H9 (cell line): Measurements from ENCODE around the gene WSB1. TPM values are rescaled to one million over a fixed set of nuclear protein-coding genes. Genes with fewer than 3 reads are reported as not detected.

Experiments used
- DNase-seq: peaks from one replicate; pipeline ENCODE4 v3.0.0-alpha.2; 2017
- H2AFZ ChIP-seq: one replicate; pipeline ENCODE4 v1.6.1; 2013; ENCODE audit warnings: mild to moderate bottlenecking, low read length, control low read depth, moderate library complexity
- H2AK5ac ChIP-seq: 2 replicates; pipeline ENCODE4 v1.6.1; 2013; ENCODE audit warnings: low read length, control low read depth, mixed read lengths; ENCODE audit not compliant: insufficient read length
- H2BK120ac ChIP-seq: one replicate; pipeline ENCODE4 v1.6.1; 2013; ENCODE audit warnings: low read depth, mild to moderate bottlenecking, low read length, control low read depth, inconsistent platforms; ENCODE audit not compliant: poor library complexity, severe bottlenecking
- H2BK12ac ChIP-seq: 2 replicates; pipeline ENCODE4 v1.6.1; 2013; ENCODE audit warnings: low read length, control low read depth, mixed read lengths, low read depth; ENCODE audit not compliant: insufficient read length
- H2BK15ac ChIP-seq: 2 replicates; pipeline ENCODE4 v1.6.1; 2013; ENCODE audit warnings: low read depth, low read length, control low read depth
- H2BK20ac ChIP-seq: one replicate; pipeline ENCODE4 v1.6.1; 2013; ENCODE audit warnings: low read depth, mild to moderate bottlenecking, low read length, control low read depth, inconsistent platforms; ENCODE audit not compliant: poor library complexity, severe bottlenecking
- H2BK5ac ChIP-seq: 2 replicates; pipeline ENCODE4 v1.6.1; 2013; ENCODE audit warnings: low read length, control low read depth, mixed read lengths; ENCODE audit not compliant: insufficient read length
- H3K14ac ChIP-seq: 2 replicates; pipeline ENCODE4 v1.6.1; 2013; ENCODE audit warnings: low read length, control low read depth; ENCODE audit not compliant: insufficient read depth
- H3K18ac ChIP-seq: 2 replicates; pipeline ENCODE4 v1.6.1; 2013; ENCODE audit warnings: low read depth, mild to moderate bottlenecking, mixed read lengths, low read length, control low read depth; ENCODE audit not compliant: insufficient read length
- H3K23ac ChIP-seq: 2 replicates; pipeline ENCODE4 v1.6.1; 2013; ENCODE audit warnings: low read length, control low read depth, mixed read lengths, low read depth; ENCODE audit not compliant: insufficient read length
- H3K23me2 ChIP-seq: 2 replicates; pipeline ENCODE4 v1.6.1; 2013; ENCODE audit warnings: low read depth, mild to moderate bottlenecking, mixed read lengths, low read length, control low read depth; ENCODE audit not compliant: insufficient read length, poor library complexity, severe bottlenecking
- H3K27ac ChIP-seq: 2 replicates; pipeline ENCODE4 v1.5.1; 2013; ENCODE audit warnings: low read length, control low read depth, mixed read lengths, low read depth; ENCODE audit not compliant: insufficient read length
- H3K27me3 ChIP-seq: 2 replicates; pipeline ENCODE4 v1.6.1; 2013; ENCODE audit warnings: low read length, control low read depth, inconsistent platforms; ENCODE audit not compliant: insufficient read depth
- H3K4ac ChIP-seq: 2 replicates; pipeline ENCODE4 v1.6.1; 2013; ENCODE audit warnings: low read depth, mild to moderate bottlenecking, control low read depth, inconsistent platforms, low read length, moderate library complexity
- H3K4me1 ChIP-seq: 2 replicates; pipeline ENCODE4 v1.6.1; 2013; ENCODE audit warnings: low read length, control low read depth, inconsistent platforms; ENCODE audit not compliant: insufficient read depth
- H3K4me2 ChIP-seq: 2 replicates; pipeline ENCODE4 v1.6.1; 2013; ENCODE audit warnings: low read length, control low read depth, mixed read lengths; ENCODE audit not compliant: insufficient read length, insufficient read depth
- H3K56ac ChIP-seq: 2 replicates; pipeline ENCODE4 v1.6.1; 2013; ENCODE audit warnings: low read depth, mild to moderate bottlenecking, mixed read lengths, low read length, control low read depth; ENCODE audit not compliant: insufficient read length
- H3K79me1 ChIP-seq: 2 replicates; pipeline ENCODE4 v1.6.1; 2013; ENCODE audit warnings: low read depth, mild to moderate bottlenecking, moderate library complexity, low read length, control low read depth, inconsistent platforms; ENCODE audit not compliant: insufficient read depth, poor library complexity, severe bottlenecking
- H3K79me2 ChIP-seq: 2 replicates; pipeline ENCODE4 v1.6.1; 2013; ENCODE audit warnings: low read length, control low read depth, inconsistent platforms; ENCODE audit not compliant: insufficient read depth
- H3K9ac ChIP-seq: 2 replicates; pipeline ENCODE4 v1.6.1; 2013; ENCODE audit warnings: low read length, control low read depth, mixed read lengths; ENCODE audit not compliant: insufficient read length; ENCODE audit errors: extremely low read depth
- H3K9me3 ChIP-seq: one replicate; pipeline ENCODE4 v1.6.1; 2013; ENCODE audit warnings: low read depth, low read length, inconsistent platforms; ENCODE audit not compliant: control insufficient read depth
- H3T11ph ChIP-seq: one replicate; pipeline ENCODE4 v1.6.1; 2013; ENCODE audit warnings: mild to moderate bottlenecking, low read length, control low read depth, inconsistent platforms
- H4K20me1 ChIP-seq: one replicate; pipeline ENCODE4 v1.6.1; 2013; ENCODE audit not compliant: control insufficient read depth, insufficient read length, insufficient read depth
- H4K5ac ChIP-seq: 2 replicates; pipeline ENCODE4 v1.6.1; 2013; ENCODE audit warnings: low read depth, mild to moderate bottlenecking, mixed read lengths, low read length, control low read depth; ENCODE audit not compliant: insufficient read length
- H4K8ac ChIP-seq: replicated peaks from 2 replicates; pipeline ENCODE4 v1.6.1; 2013; ENCODE audit warnings: low read length, control low read depth, mixed read lengths, low read depth; ENCODE audit not compliant: insufficient read length
- H4K91ac ChIP-seq: 2 replicates; pipeline ENCODE4 v1.6.1; 2013; ENCODE audit warnings: low read depth, mild to moderate bottlenecking, moderate library complexity, mixed read lengths, low read length, control low read depth; ENCODE audit not compliant: insufficient read length
- H3K27ac Mint-ChIP-seq, 3 experiments: 2 replicates in 2 of 3; 3 replicates in 1 of 3; pipeline ENCODE4 v1.8.0; 2020 to 2021; ENCODE audit warnings: mixed read lengths in 3 of 3, mild to moderate bottlenecking in 1 of 3, moderate library complexity in 1 of 3
- H3K27me3 Mint-ChIP-seq: 2 replicates; pipeline ENCODE4 v1.8.0; 2021; ENCODE audit warnings: low read depth, mild to moderate bottlenecking, moderate library complexity, mixed read lengths
- H3K36me3 Mint-ChIP-seq, 3 experiments: 2 replicates in 2 of 3; 3 replicates in 1 of 3; pipeline ENCODE4 v1.8.0; 2020 to 2021; ENCODE audit warnings: low read depth in 3 of 3, mixed read lengths in 3 of 3; ENCODE audit not compliant: insufficient read depth in 1 of 3
- H3K4me1 Mint-ChIP-seq, 2 experiments: 2 replicates each; pipeline ENCODE4 v1.8.0; 2020; ENCODE audit warnings: mixed read lengths in 2 of 2
- H3K4me3 Mint-ChIP-seq, 2 experiments: 2 replicates in 1 of 2; 3 replicates in 1 of 2; pipeline ENCODE4 v1.8.0; 2020 to 2021; ENCODE audit warnings: mild to moderate bottlenecking in 2 of 2, mixed read lengths in 2 of 2, moderate library complexity in 1 of 2
- H3K9me3 Mint-ChIP-seq, 2 experiments: 2 replicates in 1 of 2; 3 replicates in 1 of 2; pipeline ENCODE4 v1.8.0; 2020; ENCODE audit warnings: mild to moderate bottlenecking in 2 of 2, mixed read lengths in 2 of 2, moderate library complexity in 1 of 2
- CTCF ChIP-seq: fragments of 200-600 bp; sonication (generic); conservative IDR thresholded peaks from 3 replicates; pipeline ENCODE4 v1.8.0; 2021; ENCODE audit warnings: antibody characterized with exemption, mild to moderate bottlenecking
- total RNA-seq: library from RNA; stranded (reverse); gene quantifications from 2 replicates; pipeline ENCODE4 v1.2.1, GENCODE V29; 2021

Gene WSB1
- total RNA-seq, 1 experiment from 2014 or later = 187 TPM

GRCh38 chr17:27283060-27283459, 10.9 kb upstream of the WSB1 start:
- no peak overlapping the region for H4K5ac ChIP-seq
- no peak overlapping the region for H2BK12ac ChIP-seq
- TF ChIP-seq CTCF = no peak
- H3K27ac ChIP-seq = no peak overlapping the region
- no peak overlapping the region for H3T11ph ChIP-seq
- H2BK20ac ChIP-seq = no peak overlapping the region
- H3K27me3 Mint-ChIP-seq = no peaks in the 10 kb centered on the region
- H3K18ac ChIP-seq = no peak overlapping the region
- no peaks in the 10 kb centered on the region for H3K27me3 ChIP-seq
- H3K79me2 ChIP-seq = no peaks in the 10 kb centered on the region
- no peak overlapping the region for H3K4ac ChIP-seq
- no peak overlapping the region for H3K14ac ChIP-seq
- peaks cover 0 to 5% of the 10 kb centered on the region in 2 experiments; a peak in 3 of 4 replicates for H3K4me1 Mint-ChIP-seq
- H3K36me3 Mint-ChIP-seq = no peaks in the 10 kb centered on the region
- no peak overlapping the region for H3K56ac ChIP-seq
- H2BK5ac ChIP-seq = no peak overlapping the region
- no peak overlapping the region for H2BK120ac ChIP-seq
- H3K9me3 ChIP-seq = no peaks in the 10 kb centered on the region
- H3K9ac ChIP-seq = no peak overlapping the region
- H3K23ac ChIP-seq = no peak overlapping the region
- H3K79me1 ChIP-seq = no peaks in the 10 kb centered on the region
- H3K27ac Mint-ChIP-seq = no peak overlapping the region
- DNase-seq = no peak
- no peaks in the 10 kb centered on the region for H4K20me1 ChIP-seq
- H3K4me3 Mint-ChIP-seq = no peak overlapping the region
- H2AK5ac ChIP-seq = no peak overlapping the region
- no peak overlapping the region for H4K91ac ChIP-seq
- no peak overlapping the region for H2AFZ ChIP-seq
- no peaks in the 10 kb centered on the region for H3K23me2 ChIP-seq
- no peak overlapping the region for H3K4me2 ChIP-seq
- no peaks in the 10 kb centered on the region for H3K9me3 Mint-ChIP-seq
- no peak overlapping the region for H2BK15ac ChIP-seq
- no peaks in the 10 kb centered on the region for H3K4me1 ChIP-seq
- no peak overlapping the region for H4K8ac ChIP-seq
